SK-N-MC (cell line): ENCODE measurements around the gene NCK2.

Experiments
- DNase-seq: peaks from one replicate; pipeline ENCODE4 v3.0.0-alpha.2; 2011; ENCODE audit warnings: low read depth, low spot score
- H3K27ac ChIP-seq: fragments of 200-600 bp; sonication (generic); 2 replicates; pipeline ENCODE4 v1.5.1; 2016; ENCODE audit warnings: mixed run types
- H3K36me3 ChIP-seq: fragments of 200-600 bp; sonication (generic); 2 replicates; pipeline ENCODE4 v1.6.1; 2017; ENCODE audit warnings: antibody characterized with exemption, low read length, mixed read lengths; ENCODE audit not compliant: insufficient read depth
- H3K4me3 ChIP-seq: fragments of 200-600 bp; sonication (generic); 2 replicates; pipeline ENCODE4 v1.5.1; 2016
- H3K9ac ChIP-seq: fragments of 200-600 bp; sonication (generic); 2 replicates; pipeline ENCODE4 v1.8.0; 2017; ENCODE audit warnings: mixed run types, mixed read lengths; ENCODE audit not compliant: insufficient read length
- H3K9me3 ChIP-seq: fragments of 200-600 bp; sonication (generic); 2 replicates; pipeline ENCODE4 v1.6.1; 2017; ENCODE audit warnings: low read depth, mild to moderate bottlenecking, antibody characterized with exemption, low read length, moderate library complexity, mixed read lengths
- EZH2 ChIP-seq: fragments of 200-600 bp; sonication (generic); IDR thresholded peaks from one replicate; pipeline ENCODE4 v1.6.1; 2017; ENCODE audit warnings: antibody characterized with exemption
- FOXP2 ChIP-seq: optimal IDR thresholded peaks from 2 replicates; pipeline ENCODE3; 2011; ENCODE audit warnings: mild to moderate bottlenecking, moderate library complexity; ENCODE audit not compliant: insufficient read depth; ENCODE audit errors: extremely low read length, control extremely low read depth
- POLR2AphosphoS5 ChIP-seq: IDR thresholded peaks from 2 replicates; pipeline ENCODE4 v1.6.1; 2012; ENCODE audit warnings: mild to moderate bottlenecking, low read depth, low read length, borderline replicate concordance

NCK2 gene

GRCh38 chr2:105741617-105742016 is 3.1 kb upstream of the NCK2 start:
- no peak overlapping the region for H3K27ac ChIP-seq
- no peak overlapping the region for H3K4me3 ChIP-seq
- no peaks in the 10 kb centered on the region for H3K9me3 ChIP-seq
- no peak for DNase-seq
- H3K36me3 ChIP-seq: no peaks in the 10 kb centered on the region
- TF ChIP-seq POLR2AphosphoS5: no peak
- TF ChIP-seq FOXP2: no peak
- TF ChIP-seq EZH2: no peak
- H3K9ac ChIP-seq: no peak overlapping the region

GRCh38 chr2:105744091-105744908 is 412 bp upstream of the NCK2 start:
- H3K9ac ChIP-seq: no peak overlapping the region
- no peak overlapping the region for H3K27ac ChIP-seq
- no peak for DNase-seq
- peak overlapping the region; percentile 68 for H3K4me3 ChIP-seq
- H3K9me3 ChIP-seq: no peaks in the 10 kb centered on the region
- no peaks in the 10 kb centered on the region for H3K36me3 ChIP-seq
- TF ChIP-seq POLR2AphosphoS5 (no peak), FOXP2 (no peak), EZH2 (no peak)

GRCh38 chr2:105746177-105747080 is 1.7 kb downstream of the NCK2 start:
- no peak for TF ChIP-seq FOXP2
- no peak for TF ChIP-seq EZH2
- TF ChIP-seq POLR2AphosphoS5: no peak
- Histone ChIP-seq H3K4me3 (peak overlapping the region; percentile 87), H3K27ac (no peak overlapping the region), H3K9ac (no peak overlapping the region), H3K36me3 (no peaks in the 10 kb centered on the region), H3K9me3 (no peaks in the 10 kb centered on the region)
- no peak for DNase-seq

- Histone ChIP-seq H3K4me3 (no peak overlapping the region), H3K9me3 (no peaks in the 10 kb centered on the region), H3K9ac (no peak overlapping the region), H3K27ac (no peak overlapping the region), H3K36me3 (no peaks in the 10 kb centered on the region)
- TF ChIP-seq EZH2: no peak
- TF ChIP-seq POLR2AphosphoS5: no peak
- no peak for TF ChIP-seq FOXP2
- no peak for DNase-seq
Measured at GRCh38 chr2:105747254-105747894, 2.7 kb downstream of the NCK2 start.

- no peak for DNase-seq
- Histone ChIP-seq H3K9ac (no peak overlapping the region), H3K4me3 (no peak overlapping the region), H3K9me3 (no peaks in the 10 kb centered on the region), H3K36me3 (no peaks in the 10 kb centered on the region), H3K27ac (no peak overlapping the region)
- no peak for TF ChIP-seq FOXP2
- TF ChIP-seq POLR2AphosphoS5: no peak
- TF ChIP-seq EZH2: no peak
Measured at GRCh38 chr2:105747991-105748390, 3.3 kb downstream of the NCK2 start.

GRCh38 chr2:105748566-105748965 is 3.9 kb downstream of the NCK2 start:
- H3K27ac ChIP-seq: no peak overlapping the region
- no peak overlapping the region for H3K9ac ChIP-seq
- no peaks in the 10 kb centered on the region for H3K9me3 ChIP-seq
- H3K4me3 ChIP-seq: no peak overlapping the region
- DNase-seq: no peak
- no peaks in the 10 kb centered on the region for H3K36me3 ChIP-seq
- TF ChIP-seq EZH2 (no peak), POLR2AphosphoS5 (no peak), FOXP2 (no peak)

GRCh38 chr2:105749583-105750400 is 5.1 kb downstream of the NCK2 start:
- Histone ChIP-seq H3K27ac (no peak overlapping the region), H3K9ac (no peak overlapping the region)

More at GRCh38 chr2:105749583-105750400, 5.1 kb downstream of the NCK2 start:
- no peak for TF ChIP-seq POLR2AphosphoS5
- TF ChIP-seq FOXP2: no peak
- no peak for TF ChIP-seq EZH2
- H3K9me3 ChIP-seq: no peaks in the 10 kb centered on the region
- H3K36me3 ChIP-seq: no peaks in the 10 kb centered on the region
- DNase-seq: no peak
- H3K4me3 ChIP-seq: no peak overlapping the region
